ENCODE results near the gene PDE9A. TPM values are rescaled to one million over a fixed set of nuclear protein-coding genes. Genes with fewer than 3 reads are reported as not detected.

The PDE9A gene
- total and polyA plus RNA-seq, 2 donors (not counting 3 experiments of a cell fraction or from before 2014, with no cell fraction given): 0.28 to 2.2 TPM

- H3K36me3 ChIP-seq (ENCODE audit: control insufficient read depth in 2 of 2, extremely low read depth in 1 of 2, insufficient read depth in 2 of 2, low read length in 2 of 2): no peaks in the 10 kb centered on the region
- dilution Hi-C loops (cut with MboI; ENCODE audit: extremely low pct_ligation_motif_present, low sequenced_read_pairs) (no loop called here), intact Hi-C loops (cut with micrococcal nuclease) (no loop called here)
- no peak for FAIRE-seq
- no peaks in the 10 kb centered on the region for H3K9me1 ChIP-seq (replicated peaks; ENCODE audit: control insufficient read depth, extremely low read depth, insufficient read depth, low read length)
- TF ChIP-seq GATA2 (IDR thresholded peaks at IDR 0.05; ENCODE audit: insufficient read depth, insufficient read length, low read depth, low read length) (no peak), JUN (IDR thresholded peaks at IDR 0.05; ENCODE audit: borderline replicate concordance, insufficient read depth, insufficient read length, low read depth) (no peak), CTCF (IDR thresholded peaks at IDR 0.05; ENCODE audit: extremely low read depth in 1 of 2, insufficient read depth in 1 of 2, low read depth in 1 of 2, low read length in 2 of 2) (no peak), FOS (IDR thresholded peaks at IDR 0.05; ENCODE audit: borderline replicate concordance, insufficient read depth, low read length) (no peak), MAX (IDR thresholded peaks at IDR 0.05; ENCODE audit: insufficient read depth, insufficient read length) (no peak), EZH2 (IDR thresholded peaks at IDR 0.05; ENCODE audit: borderline replicate concordance, low read depth, low read length, severe bottlenecking) (no peak), POLR2AphosphoS5 (IDR thresholded peaks at IDR 0.05; ENCODE audit: insufficient read depth, low read depth, low read length) (no peak), POLR2A (IDR thresholded peaks at IDR 0.05; ENCODE audit: low read depth, low read length) (no peak), MYC (IDR thresholded peaks at IDR 0.05; ENCODE audit: low read depth, low read length) (no peak)
- peaks cover 2 to 8% of the 10 kb centered on the region in 2 experiments for H3K27me3 ChIP-seq (ENCODE audit: control insufficient read depth in 2 of 2, insufficient read depth in 2 of 2, low read length in 2 of 2)
- no peak overlapping the region for H3K4me2 ChIP-seq (ENCODE audit: insufficient read depth, low read length)
- no peaks in the 10 kb centered on the region for H3K9me3 ChIP-seq (replicated peaks; ENCODE audit: control insufficient read depth, insufficient read depth, low read length)
- no peaks in the 10 kb centered on the region for H4K20me1 ChIP-seq (replicated peaks; ENCODE audit: control insufficient read depth, extremely low read depth, insufficient read depth, low read length)
- H3K4me1 ChIP-seq (ENCODE audit: control insufficient read depth, extremely low read depth, insufficient read depth, low read length): no peaks in the 10 kb centered on the region
- H3K4me3 ChIP-seq (replicated peaks in 1 of 3; ENCODE audit: insufficient read depth in 1 of 3, low read depth in 1 of 3, low read length in 3 of 3): no peak overlapping the region
- no peak overlapping the region for H3K27ac ChIP-seq (ENCODE audit: insufficient read depth, low read depth, low read length)
- CTCF ChIA-PET: no interaction called here
- no peak overlapping the region for H3K9ac ChIP-seq (replicated peaks; ENCODE audit: extremely low read depth, insufficient read depth, low read length)
- POLR2A ChIA-PET: no interaction called here
- BruUV-seq (replicated peaks): no TSS peak
- H2AFZ ChIP-seq (ENCODE audit: low read depth, low read length): no peak overlapping the region
- DNase-seq (ENCODE audit: low read depth, low spot score): no peak
- no peaks in the 10 kb centered on the region for H3K79me2 ChIP-seq (ENCODE audit: control insufficient read depth, insufficient read depth, low read length)
Observed at GRCh38 chr21:42636520-42637266, 16.7 kb upstream of the PDE9A start.
